ENCODE results near the gene ITIH3. TPM values are rescaled to one million over a fixed set of nuclear protein-coding genes. Genes with fewer than 3 reads are reported as not detected.

Gene ITIH3
- total RNA-seq: not detected

- Mint-ChIP-seq H3K4me3 (no peak within 1 kb of the TSS), H3K36me3 (ENCODE audit: low read depth) (no peaks in the 10 kb centered on the region), H3K4me1 (ENCODE audit: low read depth) (no peaks in the 10 kb centered on the region), H3K9me3 (no peaks in the 10 kb centered on the region), H3K27ac (no peak within 1 kb of the TSS), H3K27me3 (ENCODE audit: low read depth) (no peaks in the 10 kb centered on the region)
- intact Hi-C loops (cut with micrococcal nuclease): no loop called here
- DNase-seq: no peak
- CTCF ChIA-PET: interaction anchor here (0.5 kb wide), 1 partner anchor 39 kb away, joined by 4 read pairs; no protein-coding TSS in a partner anchor
These were observed at the start of gene ITIH3 for GRCh38 chr3:52794612-52795099. ITIH3 (plus strand) TSS chr3:52794796; CDS start chr3:52794804, 8 bp downstream.

GRCh38 chr3:52752045-52752660 lies 42.4 kb upstream of the ITIH3 start:
- no peak overlapping the region for H3K4me3 Mint-ChIP-seq
- intact Hi-C loops (cut with micrococcal nuclease): no loop called here
- H3K27me3 Mint-ChIP-seq (ENCODE audit: low read depth): no peaks in the 10 kb centered on the region
- no peaks in the 10 kb centered on the region for H3K4me1 Mint-ChIP-seq (ENCODE audit: low read depth)
- DNase-seq: no peak
- H3K36me3 Mint-ChIP-seq (ENCODE audit: low read depth): peaks cover 19% of the 10 kb centered on the region
- no peaks in the 10 kb centered on the region for H3K9me3 Mint-ChIP-seq
- CTCF ChIA-PET: no interaction called here
- H3K27ac Mint-ChIP-seq: no peak overlapping the region

- Mint-ChIP-seq H3K27ac (no peak overlapping the region), H3K4me3 (no peak overlapping the region), H3K9me3 (no peaks in the 10 kb centered on the region), H3K27me3 (ENCODE audit: low read depth) (no peaks in the 10 kb centered on the region), H3K4me1 (ENCODE audit: low read depth) (no peaks in the 10 kb centered on the region), H3K36me3 (ENCODE audit: low read depth) (peaks cover 15% of the 10 kb centered on the region)
- no peak for DNase-seq
- intact Hi-C loops (cut with micrococcal nuclease): no loop called here
- CTCF ChIA-PET: no interaction called here
These were observed 40.2 kb upstream of the ITIH3 start for GRCh38 chr3:52754373-52754772.

GRCh38 chr3:52756141-52756540 lies 38.5 kb upstream of the ITIH3 start:
- CTCF ChIA-PET: no interaction called here
- Mint-ChIP-seq H3K9me3 (no peaks in the 10 kb centered on the region), H3K36me3 (ENCODE audit: low read depth) (peaks cover 20% of the 10 kb centered on the region), H3K4me3 (no peak overlapping the region), H3K4me1 (ENCODE audit: low read depth) (no peaks in the 10 kb centered on the region), H3K27ac (no peak overlapping the region), H3K27me3 (ENCODE audit: low read depth) (no peaks in the 10 kb centered on the region)
- intact Hi-C loops (cut with micrococcal nuclease): no loop called here
- DNase-seq: no peak

- no peak overlapping the region for H3K4me3 Mint-ChIP-seq
- CTCF ChIA-PET: interaction anchor here (0.5 to 1.0 kb wide), 3 partner anchors 12 to 56 kb away, joined by 3 to 5 read pairs (median 3); no protein-coding TSS in a partner anchor
- DNase-seq: no peak
- intact Hi-C loops (cut with micrococcal nuclease): no loop called here
- no peaks in the 10 kb centered on the region for H3K27me3 Mint-ChIP-seq (ENCODE audit: low read depth)
- no peaks in the 10 kb centered on the region for H3K9me3 Mint-ChIP-seq
- no peaks in the 10 kb centered on the region for H3K4me1 Mint-ChIP-seq (ENCODE audit: low read depth)
- H3K36me3 Mint-ChIP-seq (ENCODE audit: low read depth): peaks cover 19% of the 10 kb centered on the region
- H3K27ac Mint-ChIP-seq: no peak overlapping the region
These were observed 31.1 kb upstream of the ITIH3 start for GRCh38 chr3:52763466-52763865.

- intact Hi-C loops (cut with micrococcal nuclease): loop anchor here (1.0 to 5.0 kb wide), 5 partner anchors 233 to 487 kb away; partner anchors contain the start of genes NISCH, SFMBT1, TKT and UQCC5
- H3K9me3 Mint-ChIP-seq: no peaks in the 10 kb centered on the region
- peak overlapping the region; percentile 32 for H3K27ac Mint-ChIP-seq
These were observed 24.7 kb upstream of the ITIH3 start for GRCh38 chr3:52769786-52770455.

GRCh38 chr3:52770496-52771333 lies 23.9 kb upstream of the ITIH3 start, which contains the start of gene NEK4:
NEK4 (minus strand) TSS chr3:52770940; CDS start chr3:52770746, 194 bp downstream.
- Mint-ChIP-seq H3K27me3 (ENCODE audit: low read depth) (no peaks in the 10 kb centered on the region), H3K9me3 (no peaks in the 10 kb centered on the region), H3K4me3 (peak within 1 kb of the TSS; percentile 96), H3K27ac (peak within 1 kb of the TSS; percentile 93), H3K36me3 (ENCODE audit: low read depth) (peaks cover 4% of the 10 kb centered on the region), H3K4me1 (ENCODE audit: low read depth) (peaks cover 20% of the 10 kb centered on the region)
- DNase-seq: peak; percentile 91
- intact Hi-C loops (cut with micrococcal nuclease): loop anchor here (1.0 to 5.0 kb wide), 7 partner anchors 64 to 487 kb away; partner anchors contain the start of genes NISCH, PBRM1, SFMBT1 and SPCS1
- CTCF ChIA-PET: interaction anchor here (0.7 kb wide), 1 partner anchor 352 kb away, joined by 3 read pairs; no protein-coding TSS in a partner anchor

More at GRCh38 chr3:52769786-52770455, 24.7 kb upstream of the ITIH3 start:
- no peaks in the 10 kb centered on the region for H3K27me3 Mint-ChIP-seq (ENCODE audit: low read depth)
- H3K4me1 Mint-ChIP-seq (ENCODE audit: low read depth): peaks cover 20% of the 10 kb centered on the region
- no peak for DNase-seq
- H3K36me3 Mint-ChIP-seq (ENCODE audit: low read depth): peaks cover 4% of the 10 kb centered on the region
- H3K4me3 Mint-ChIP-seq: peak overlapping the region; percentile 96
- CTCF ChIA-PET: interaction anchor here (0.6 to 1.0 kb wide), 2 partner anchors 283 to 342 kb away, joined by 3 to 4 read pairs; no protein-coding TSS in a partner anchor

- DNase-seq: no peak
- CTCF ChIA-PET: interaction anchor here (0.7 to 1.2 kb wide), 2 partner anchors 50 to 352 kb away, joined by 3 read pairs; no protein-coding TSS in a partner anchor
- H3K4me1 Mint-ChIP-seq (ENCODE audit: low read depth): peaks cover 20% of the 10 kb centered on the region
- H3K27me3 Mint-ChIP-seq (ENCODE audit: low read depth): no peaks in the 10 kb centered on the region
- H3K36me3 Mint-ChIP-seq (ENCODE audit: low read depth): peaks cover 2% of the 10 kb centered on the region
- peak overlapping the region; percentile 96 for H3K4me3 Mint-ChIP-seq
- intact Hi-C loops (cut with micrococcal nuclease): loop anchor here (1.0 to 5.0 kb wide), 6 partner anchors 65 to 486 kb away; partner anchors contain the start of genes NISCH, PBRM1, SFMBT1 and SPCS1
- no peaks in the 10 kb centered on the region for H3K9me3 Mint-ChIP-seq
- H3K27ac Mint-ChIP-seq: peak overlapping the region; percentile 93
These were observed 23.3 kb upstream of the ITIH3 start for GRCh38 chr3:52771334-52771681.

GRCh38 chr3:52771702-52772101 lies 22.9 kb upstream of the ITIH3 start:
- Mint-ChIP-seq H3K4me1 (ENCODE audit: low read depth) (peaks cover 20% of the 10 kb centered on the region), H3K9me3 (no peaks in the 10 kb centered on the region), H3K27ac (no peak overlapping the region), H3K27me3 (ENCODE audit: low read depth) (no peaks in the 10 kb centered on the region), H3K36me3 (ENCODE audit: low read depth) (peaks cover 2% of the 10 kb centered on the region), H3K4me3 (peak overlapping the region; percentile 96)
- CTCF ChIA-PET: interaction anchor here (1.2 kb wide), 1 partner anchor 49 kb away, joined by 3 read pairs; no protein-coding TSS in a partner anchor
- DNase-seq: no peak
- intact Hi-C loops (cut with micrococcal nuclease): loop anchor here (1.0 to 5.0 kb wide), 6 partner anchors 65 to 486 kb away; partner anchors contain the start of genes NISCH, PBRM1, SFMBT1 and SPCS1

- no peak for DNase-seq
- H3K36me3 Mint-ChIP-seq (ENCODE audit: low read depth): no peaks in the 10 kb centered on the region
- no peak overlapping the region for H3K4me3 Mint-ChIP-seq
- H3K27ac Mint-ChIP-seq: no peak overlapping the region
- intact Hi-C loops (cut with micrococcal nuclease): loop anchor here (5.0 kb wide), 2 partner anchors 316 to 484 kb away; partner anchors contain the start of genes NISCH and TKT
- H3K4me1 Mint-ChIP-seq (ENCODE audit: low read depth): peaks cover 20% of the 10 kb centered on the region
- H3K9me3 Mint-ChIP-seq: no peaks in the 10 kb centered on the region
- H3K27me3 Mint-ChIP-seq (ENCODE audit: low read depth): no peaks in the 10 kb centered on the region
- CTCF ChIA-PET: interaction anchor here (0.7 kb wide), 1 partner anchor 158 kb away, joined by 4 read pairs; no protein-coding TSS in a partner anchor
These were observed 21.1 kb upstream of the ITIH3 start for GRCh38 chr3:52773361-52774065.

GRCh38 chr3:52774066-52774713 lies 20.4 kb upstream of the ITIH3 start:
- no peak overlapping the region for H3K27ac Mint-ChIP-seq
- H3K4me3 Mint-ChIP-seq: no peak overlapping the region
- H3K36me3 Mint-ChIP-seq (ENCODE audit: low read depth): no peaks in the 10 kb centered on the region
- no peak for DNase-seq
- intact Hi-C loops (cut with micrococcal nuclease): loop anchor here (5.0 kb wide), 2 partner anchors 317 to 483 kb away; partner anchors contain the start of genes NISCH and TKT
- H3K9me3 Mint-ChIP-seq: no peaks in the 10 kb centered on the region
- CTCF ChIA-PET: no interaction called here
- peaks cover 19% of the 10 kb centered on the region for H3K4me1 Mint-ChIP-seq (ENCODE audit: low read depth)
- no peaks in the 10 kb centered on the region for H3K27me3 Mint-ChIP-seq (ENCODE audit: low read depth)

Measured in activated naive CD4-positive, alpha-beta T cell treated with anti-CD3 and anti-CD28 coated beads for 36 hours (primary cell).